Smooth muscle cell of the coronary artery (primary cell): ENCODE data around the gene ZIC2. TPM values are rescaled to one million over a fixed set of nuclear protein-coding genes. Genes with fewer than 3 reads are reported as not detected.

Experiments used
- total RNA-seq: library from RNA; depleted of rRNA; stranded (reverse); fragments of >200 nt; gene quantifications from 2 replicates; pipeline ENCODE4 v1.2.3, GENCODE V29; 2014; ENCODE audit warnings: low replicate concordance

ZIC2 gene
- total RNA-seq, result under 0.01 TPM in 1 of 2 replicates, not detected in the other

DNA sequence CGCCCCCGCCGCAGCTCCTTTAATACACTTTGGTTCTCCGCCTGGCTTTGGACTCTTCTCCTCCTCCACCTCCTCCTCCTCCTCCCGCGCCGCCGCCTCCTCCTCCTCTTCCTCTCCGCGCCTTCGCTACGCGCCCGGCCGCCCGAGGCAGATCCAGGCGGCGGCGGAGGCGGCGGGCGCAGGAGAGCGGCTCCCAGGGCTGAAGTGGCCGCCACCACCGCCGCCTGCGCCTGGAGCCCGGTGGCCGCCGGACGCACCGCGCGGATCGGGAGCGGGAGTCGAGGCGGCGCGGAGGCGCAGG, at the start of gene ZIC2:
TSS of gene ZIC2 (plus strand) at position 50 of the 301 bp plus-strand sequence. CDS start 281 bp downstream, outside the sequence.

DNA sequence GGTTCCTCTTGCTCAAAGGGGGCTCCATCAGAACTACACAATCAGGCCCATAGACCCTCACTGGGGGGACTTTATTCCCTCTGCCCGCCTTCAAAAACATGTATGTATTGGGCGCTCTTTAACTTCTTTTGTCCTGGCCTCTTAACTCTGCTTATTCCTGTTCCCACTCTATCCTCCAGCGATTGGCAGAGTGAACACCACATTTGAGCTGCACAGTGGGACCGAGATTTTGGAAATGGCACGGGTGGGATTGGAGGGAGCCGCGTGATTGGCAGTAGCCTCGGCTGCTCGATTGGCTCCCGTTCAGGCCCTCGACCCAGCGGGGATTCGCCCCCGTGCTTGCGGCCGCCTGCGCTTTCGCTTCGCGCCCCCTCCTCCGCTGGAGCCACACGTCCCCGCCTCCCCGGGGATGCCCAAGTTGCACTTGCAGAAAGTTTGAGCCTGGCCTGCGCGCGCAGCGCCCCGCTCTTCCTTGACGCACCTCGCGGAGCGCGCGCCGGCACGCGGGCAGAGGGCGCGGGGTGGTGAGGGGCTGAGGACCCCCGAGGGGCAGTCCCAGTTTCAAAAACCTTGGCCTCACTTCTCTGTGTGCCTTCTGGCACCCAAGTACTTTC, 9.9 kb upstream of the ZIC2 start, which contains the start of gene ZIC5:
TSS of gene ZIC5 (minus strand) at position 192 of the 614 bp plus-strand sequence. CDS start at position 28, 164 bp downstream.

Other genes starting within 250 kb of the ZIC2 start
- gene ZIC5, start 10.0 kb upstream of the ZIC2 start, total RNA-seq, result not detected in 2 replicates
- gene PCCA, start 107.3 kb downstream of the ZIC2 start, total RNA-seq, result 38.9 and 89.5 TPM in 2 replicates